GM06990 (cell line): ENCODE measurements around the gene MT1G.
"Not testable (repeated sequence)": the region's sequence is repeated elsewhere in the genome, so short reads cannot be mapped to it uniquely, and the experiment has no call there.

ENCODE experiments used
- DNase-seq: peaks from one replicate; pipeline ENCODE4 v3.0.0-alpha.2; 2011; ENCODE audit not compliant: insufficient read length; ENCODE audit errors: extremely low read depth
- H3K27me3 ChIP-seq: replicated peaks from 2 replicates; pipeline ENCODE4 v1.6.0; 2011; ENCODE audit warnings: low read length; ENCODE audit not compliant: control insufficient read depth, insufficient read depth
- H3K36me3 ChIP-seq: 2 replicates; pipeline ENCODE4 v1.5.1; 2011; ENCODE audit warnings: low read length; ENCODE audit not compliant: control insufficient read depth, insufficient read depth
- H3K4me3 ChIP-seq: replicated peaks from 2 replicates; pipeline ENCODE4 v1.5.1; 2011; ENCODE audit warnings: low read depth, mild to moderate bottlenecking, control low read depth, low read length
- TF ChIP-seq, protein P1 (sequence below): IDR thresholded peaks from 2 replicates; pipeline ENCODE4 v1.5.1; 2011; ENCODE audit warnings: low read length, control low read depth, mild to moderate bottlenecking, inconsistent platforms; ENCODE audit not compliant: insufficient read depth, poor library complexity, severe bottlenecking

Gene MT1G

DNA sequence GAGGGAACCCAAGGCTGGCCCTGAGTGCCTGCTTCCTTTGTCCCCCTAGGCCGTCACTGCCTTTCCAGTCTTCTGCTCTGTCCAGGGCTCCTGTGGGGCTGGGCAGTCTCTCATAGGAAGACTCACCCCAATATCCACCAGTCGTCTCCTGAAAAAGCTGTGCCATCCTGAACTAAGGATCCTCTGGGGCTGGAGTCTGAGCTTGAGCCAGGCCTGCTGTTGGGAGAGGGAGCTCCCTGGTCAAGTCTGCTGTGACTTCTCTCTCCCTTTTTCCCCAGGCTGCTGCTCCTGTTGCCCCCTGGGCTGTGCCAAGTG is 2.7 kb upstream of the MT1G start:
- DNase-seq: no peak
- Histone ChIP-seq H3K4me3 (no peak overlapping the region), H3K27me3 (peaks cover 7% of the 10 kb centered on the region), H3K36me3 (no peaks in the 10 kb centered on the region)
- TF ChIP-seq, protein P1, sequence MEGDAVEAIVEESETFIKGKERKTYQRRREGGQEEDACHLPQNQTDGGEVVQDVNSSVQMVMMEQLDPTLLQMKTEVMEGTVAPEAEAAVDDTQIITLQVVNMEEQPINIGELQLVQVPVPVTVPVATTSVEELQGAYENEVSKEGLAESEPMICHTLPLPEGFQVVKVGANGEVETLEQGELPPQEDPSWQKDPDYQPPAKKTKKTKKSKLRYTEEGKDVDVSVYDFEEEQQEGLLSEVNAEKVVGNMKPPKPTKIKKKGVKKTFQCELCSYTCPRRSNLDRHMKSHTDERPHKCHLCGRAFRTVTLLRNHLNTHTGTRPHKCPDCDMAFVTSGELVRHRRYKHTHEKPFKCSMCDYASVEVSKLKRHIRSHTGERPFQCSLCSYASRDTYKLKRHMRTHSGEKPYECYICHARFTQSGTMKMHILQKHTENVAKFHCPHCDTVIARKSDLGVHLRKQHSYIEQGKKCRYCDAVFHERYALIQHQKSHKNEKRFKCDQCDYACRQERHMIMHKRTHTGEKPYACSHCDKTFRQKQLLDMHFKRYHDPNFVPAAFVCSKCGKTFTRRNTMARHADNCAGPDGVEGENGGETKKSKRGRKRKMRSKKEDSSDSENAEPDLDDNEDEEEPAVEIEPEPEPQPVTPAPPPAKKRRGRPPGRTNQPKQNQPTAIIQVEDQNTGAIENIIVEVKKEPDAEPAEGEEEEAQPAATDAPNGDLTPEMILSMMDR: no peak

DNA sequence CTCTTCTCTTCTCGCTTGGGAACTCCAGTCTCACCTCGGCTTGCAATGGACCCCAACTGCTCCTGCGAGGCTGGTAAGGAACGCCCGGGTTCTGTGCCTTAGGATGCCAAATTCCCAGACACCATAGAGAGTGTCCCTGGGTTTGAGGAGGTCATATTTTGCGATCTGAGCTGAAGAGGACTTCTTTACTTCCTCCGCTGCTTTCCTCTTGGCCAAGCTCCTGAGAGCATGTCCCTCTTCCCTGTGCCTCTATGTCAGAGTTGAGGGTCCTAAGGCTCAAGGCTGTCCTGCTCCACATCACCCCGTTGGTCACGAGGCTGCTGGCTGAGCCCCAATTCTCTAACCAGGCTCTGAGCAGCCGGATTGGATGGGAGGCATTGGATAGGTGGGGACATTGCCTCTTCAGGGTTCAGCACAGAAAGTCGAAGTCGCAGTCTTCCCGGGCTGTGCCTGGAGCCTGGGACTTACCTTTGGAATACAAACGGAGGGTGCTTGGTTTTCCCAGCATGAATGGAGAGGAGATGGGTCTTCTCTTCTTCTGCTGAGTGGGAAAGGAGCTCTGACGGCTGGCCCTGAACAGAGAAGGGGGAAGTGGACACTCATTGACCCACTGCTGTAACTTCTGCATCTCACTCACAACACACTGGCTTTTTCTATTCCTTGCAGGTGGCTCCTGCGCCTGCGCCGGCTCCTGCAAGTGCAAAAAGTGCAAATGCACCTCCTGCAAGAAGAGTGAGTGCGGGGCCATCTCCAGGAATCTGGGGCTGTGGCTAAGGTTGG is 2.2 kb upstream of the MT1G start:
- peaks cover 7% of the 10 kb centered on the region for H3K27me3 ChIP-seq
- TF ChIP-seq, protein P1: no peak
- no peak overlapping the region for H3K4me3 ChIP-seq
- DNase-seq: no peak
- H3K36me3 ChIP-seq: no peaks in the 10 kb centered on the region

DNA sequence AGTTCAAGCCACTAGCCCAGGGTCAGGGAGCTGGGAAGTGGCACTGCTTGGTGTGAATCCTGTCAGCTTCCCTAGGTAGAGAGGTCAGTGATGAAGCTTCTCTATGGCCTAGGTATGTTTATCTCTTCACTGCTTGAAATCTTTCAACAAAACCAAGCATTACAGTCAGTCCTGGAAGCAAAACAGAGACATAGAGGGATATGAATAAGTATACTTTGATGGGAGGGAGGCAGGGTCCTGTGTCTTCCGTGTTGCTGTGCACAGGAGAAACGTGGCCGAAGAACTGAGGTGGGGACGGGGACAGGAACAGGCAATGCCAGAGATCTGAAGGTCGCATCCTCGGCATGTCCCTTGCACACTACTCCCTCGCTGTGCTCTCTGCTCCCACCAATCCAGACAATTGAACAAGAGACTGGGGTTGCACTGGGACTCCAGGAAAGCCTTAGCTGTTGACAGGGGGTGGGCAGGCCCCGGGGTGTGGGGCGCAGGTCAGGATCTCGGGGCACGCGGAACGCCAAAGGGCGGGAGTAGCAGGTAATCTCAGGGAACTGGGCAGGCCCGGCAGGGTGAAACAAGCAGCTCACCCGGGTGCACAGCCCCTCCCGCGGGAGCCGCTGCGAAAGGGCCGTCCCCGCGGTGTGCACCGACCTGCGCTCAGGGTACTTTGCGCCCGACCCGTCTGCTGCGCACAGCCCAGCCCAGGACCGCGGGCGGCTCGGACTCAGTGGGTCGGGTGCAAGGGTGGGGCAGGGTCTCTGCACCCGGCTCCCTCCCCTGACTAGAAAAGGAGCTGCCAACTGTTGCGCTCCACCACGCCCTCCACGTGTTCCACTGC is 1.4 kb upstream of the MT1G start, which contains the start of gene MT1H:
Gene MT1H, plus strand, starts transcription at position 810 of the 835 bp plus-strand sequence. CDS start 71 bp downstream, outside the sequence.
- H3K27me3 ChIP-seq: peaks cover 9% of the 10 kb centered on the region
- DNase-seq: no peak
- no peak within 1 kb of the TSS for H3K4me3 ChIP-seq
- TF ChIP-seq, protein P1: no peak
- no peaks in the 10 kb centered on the region for H3K36me3 ChIP-seq

DNA sequence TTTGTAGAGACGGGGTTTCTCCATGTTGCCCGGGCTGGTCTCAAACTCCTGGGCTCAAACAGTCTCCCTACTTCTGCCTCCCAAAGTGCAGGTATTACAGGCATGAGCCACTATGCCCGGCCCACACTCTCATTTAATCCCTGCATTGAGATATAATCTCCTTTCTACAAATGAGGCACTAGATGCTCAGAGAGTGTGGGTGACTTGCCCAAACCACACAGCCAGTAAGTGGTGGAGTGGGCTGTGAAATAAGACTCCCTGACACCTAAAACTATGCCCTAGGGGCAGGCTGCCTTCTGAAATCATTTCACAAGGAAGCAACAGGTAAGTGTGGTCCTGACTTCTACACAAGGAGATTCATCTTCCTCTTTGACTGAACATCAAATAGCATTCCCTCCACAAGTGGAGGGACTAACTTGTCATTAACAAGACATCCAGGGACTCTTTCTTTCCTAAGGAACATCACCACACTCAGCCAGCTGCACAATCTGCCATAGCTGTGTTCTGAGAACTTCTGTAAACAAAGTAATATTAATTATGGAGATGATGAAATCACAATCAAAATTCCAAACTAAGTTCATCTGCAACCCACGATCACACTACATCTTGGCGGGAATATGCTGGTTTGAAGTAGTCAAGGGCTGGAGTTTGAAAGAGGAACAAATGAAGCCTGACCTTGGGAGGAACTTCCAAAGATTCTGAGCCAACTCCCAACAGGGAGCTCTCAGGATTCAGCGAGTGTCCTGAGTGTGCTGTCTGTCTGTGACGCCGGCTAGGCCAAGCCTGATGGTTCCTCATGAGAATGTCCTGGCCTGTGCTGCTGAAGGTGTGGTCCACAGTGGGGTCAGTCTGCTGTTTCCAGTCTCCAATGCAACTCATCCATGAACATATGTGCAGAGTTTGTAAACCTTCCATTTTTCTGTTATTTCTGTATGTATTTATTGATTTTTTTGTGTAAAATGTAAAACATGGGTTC is 2.3 kb downstream of the MT1G start:
- DNase-seq, H3K36me3 ChIP-seq, H3K27me3 ChIP-seq, H3K4me3 ChIP-seq: not testable (repeated sequence)

DNA sequence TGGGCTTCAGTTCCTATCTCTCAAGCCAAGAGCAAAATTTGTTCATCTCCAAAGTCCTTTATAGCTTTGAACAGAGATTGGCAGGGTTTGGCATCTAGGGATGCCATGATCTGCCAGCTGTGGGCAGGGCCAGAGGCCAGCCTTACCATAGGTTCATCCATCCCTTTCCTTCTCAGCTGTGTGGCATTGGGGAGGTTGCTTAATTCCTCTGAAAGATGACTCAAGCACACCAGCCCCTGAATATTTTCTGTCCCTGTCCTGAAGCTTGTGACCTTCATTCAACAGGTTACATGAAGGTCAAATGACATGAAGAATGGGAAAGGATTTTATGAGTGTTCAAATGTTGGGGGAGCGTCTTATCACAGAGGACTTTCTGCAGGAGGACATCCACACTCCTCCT is 3.4 kb downstream of the MT1G start:
- TF ChIP-seq, protein P1: no peak
- peaks cover 5% of the 10 kb centered on the region for H3K27me3 ChIP-seq
- no peak overlapping the region for H3K4me3 ChIP-seq
- no peaks in the 10 kb centered on the region for H3K36me3 ChIP-seq
- DNase-seq: no peak
